ENCODE data around the gene MCUB.
"Not testable (repeated sequence)": the region's sequence is repeated elsewhere in the genome, so short reads cannot be mapped to it uniquely, and the experiment has no call there.

The MCUB gene

GRCh38 chr4:109559983-109560686 lies at the start of gene MCUB:
Gene MCUB, plus strand, starts transcription at chr4:109560246. Its CDS starts 92 bp downstream, at chr4:109560338.
- DNase-seq (ENCODE audit: low read depth in 2 of 2): peak; percentile 76 to 78

- DNase-seq (ENCODE audit: low read depth in 2 of 2): no peak
Observed at GRCh38 chr4:109510687-109511086, 49.4 kb upstream of the MCUB start.

- no peak for DNase-seq (ENCODE audit: low read depth in 2 of 2)
Observed at GRCh38 chr4:109511414-109511813, 48.6 kb upstream of the MCUB start.

GRCh38 chr4:109513368-109513767 lies 46.7 kb upstream of the MCUB start:
- not testable (repeated sequence) for DNase-seq (ENCODE audit: low read depth in 2 of 2)

GRCh38 chr4:109532182-109532581 lies 27.9 kb upstream of the MCUB start:
- no peak for DNase-seq (ENCODE audit: low read depth in 2 of 2)

- DNase-seq (ENCODE audit: low read depth in 2 of 2): no peak
Observed at GRCh38 chr4:109545401-109545800, 14.6 kb upstream of the MCUB start.

GRCh38 chr4:109547394-109547793 lies 12.7 kb upstream of the MCUB start:
- no peak for DNase-seq (ENCODE audit: low read depth in 2 of 2)

GRCh38 chr4:109548655-109549054 lies 11.4 kb upstream of the MCUB start:
- no peak for DNase-seq (ENCODE audit: low read depth in 2 of 2)

GRCh38 chr4:109552237-109552636 lies 7.8 kb upstream of the MCUB start:
- DNase-seq (ENCODE audit: low read depth in 2 of 2): no peak

GRCh38 chr4:109553130-109553529 lies 6.9 kb upstream of the MCUB start:
- DNase-seq (ENCODE audit: low read depth in 2 of 2): no peak

GRCh38 chr4:109554971-109555370 lies 5.1 kb upstream of the MCUB start:
- DNase-seq (ENCODE audit: low read depth in 2 of 2): no peak

GRCh38 chr4:109557433-109557832 lies 2.6 kb upstream of the MCUB start:
- DNase-seq (ENCODE audit: low read depth in 2 of 2): no peak

GRCh38 chr4:109558095-109558494 lies 2.0 kb upstream of the MCUB start:
- not testable (repeated sequence) for DNase-seq (ENCODE audit: low read depth in 2 of 2)

- peak in 1 of 2 donors; percentile 21 for DNase-seq (ENCODE audit: low read depth in 2 of 2)
Observed at GRCh38 chr4:109559625-109559982, 442 bp upstream of the MCUB start.

GRCh38 chr4:109560687-109561461 lies 828 bp downstream of the MCUB start:
- peak; percentile 29 to 30 for DNase-seq (ENCODE audit: low read depth in 2 of 2)

GRCh38 chr4:109562457-109563239 lies 2.6 kb downstream of the MCUB start:
- no peak for DNase-seq (ENCODE audit: low read depth in 2 of 2)

- DNase-seq (ENCODE audit: low read depth in 2 of 2): no peak
Observed at GRCh38 chr4:109571494-109571893, 11.4 kb downstream of the MCUB start.

GRCh38 chr4:109572154-109572553 lies 12.1 kb downstream of the MCUB start:
- no peak for DNase-seq (ENCODE audit: low read depth in 2 of 2)

- peak in 1 of 2 donors; percentile 13 for DNase-seq (ENCODE audit: low read depth in 2 of 2)
Observed at GRCh38 chr4:109574443-109574850, 14.4 kb downstream of the MCUB start.

- DNase-seq (ENCODE audit: low read depth in 2 of 2): no peak
Observed at GRCh38 chr4:109574931-109575804, 15.1 kb downstream of the MCUB start.

- DNase-seq (ENCODE audit: low read depth in 2 of 2): no peak
Observed at GRCh38 chr4:109576462-109576861, 16.4 kb downstream of the MCUB start.

All from stimulated activated CD4-positive, alpha-beta T cell treated with anti-CD3 and anti-CD28 coated beads, Interleukin-1b, Interleukin-23, amount 100 ng/mL, for 4 hours (primary cell).